GM23338 (cell line): Measurements from ENCODE around the gene MCOLN2. TPM values are rescaled to one million over a fixed set of nuclear protein-coding genes. Genes with fewer than 3 reads are reported as not detected.

Experiments
- ATAC-seq: fragments of 200-7000 bp; cut with Tn5 transposase; 3 replicates; pipeline ENCODE4 v1.9.1; 2020
- DNase-seq: peaks from one replicate; pipeline ENCODE4 v3.0.0-alpha.2; 2015; ENCODE audit warnings: low spot score
- H2AFZ ChIP-seq: fragments of 200-600 bp; sonication (generic); 2 replicates; pipeline ENCODE4 v1.8.0; 2016; ENCODE audit warnings: antibody characterized with exemption, mild to moderate bottlenecking, moderate library complexity
- H3F3A ChIP-seq: fragments of 200-600 bp; sonication (generic); replicated peaks from 2 replicates; pipeline ENCODE4 v1.8.0; 2017; ENCODE audit warnings: antibody characterized with exemption, mixed run types, low read depth
- H3K27ac ChIP-seq: fragments of 200-600 bp; sonication (generic); 2 replicates; pipeline ENCODE4 v1.6.1; 2016; ENCODE audit warnings: low read depth
- H3K27me3 ChIP-seq: fragments of 200-600 bp; sonication (generic); 2 replicates; pipeline ENCODE4 v1.8.0; 2016; ENCODE audit warnings: mild to moderate bottlenecking, mixed run types, moderate library complexity; ENCODE audit not compliant: insufficient read depth
- H3K36me3 ChIP-seq: fragments of 200-600 bp; sonication (generic); 2 replicates; pipeline ENCODE4 v1.8.0; 2016; ENCODE audit warnings: mild to moderate bottlenecking; ENCODE audit not compliant: insufficient read depth
- H3K4me1 ChIP-seq: fragments of 200-600 bp; sonication (generic); 2 replicates; pipeline ENCODE4 v1.8.0; 2016; ENCODE audit warnings: mild to moderate bottlenecking, moderate library complexity; ENCODE audit not compliant: insufficient read depth
- H3K4me2 ChIP-seq: fragments of 200-600 bp; sonication (generic); 2 replicates; pipeline ENCODE4 v1.7.1; 2017; ENCODE audit warnings: mixed run types
- H3K4me3 ChIP-seq: fragments of 200-600 bp; sonication (generic); 2 replicates; pipeline ENCODE4 v1.6.1; 2016; ENCODE audit warnings: mixed run types
- H3K79me2 ChIP-seq: fragments of 200-600 bp; sonication (generic); replicated peaks from 2 replicates; pipeline ENCODE4 v1.8.0; 2017; ENCODE audit warnings: mild to moderate bottlenecking; ENCODE audit not compliant: insufficient read depth
- H3K9me2 ChIP-seq: fragments of 200-600 bp; sonication (generic); 2 replicates; pipeline ENCODE4 v1.8.0; 2017; ENCODE audit not compliant: insufficient read depth
- H4K20me1 ChIP-seq: fragments of 200-600 bp; sonication (generic); replicated peaks from 2 replicates; pipeline ENCODE4 v1.8.0; 2017; ENCODE audit warnings: mild to moderate bottlenecking; ENCODE audit not compliant: insufficient read depth
- H3K27ac Mint-ChIP-seq: 2 replicates; pipeline ENCODE4 v1.8.0; 2020; ENCODE audit warnings: inconsistent platforms, mild to moderate bottlenecking, moderate library complexity, mixed read lengths
- H3K27me3 Mint-ChIP-seq: 3 replicates; pipeline ENCODE4 v1.8.0; 2022; ENCODE audit warnings: low read depth, mild to moderate bottlenecking, moderate library complexity, mixed read lengths, inconsistent platforms; ENCODE audit not compliant: insufficient read depth, poor library complexity
- H3K36me3 Mint-ChIP-seq: 3 replicates; pipeline ENCODE4 v1.8.0; 2021; ENCODE audit warnings: low read depth, mild to moderate bottlenecking, inconsistent platforms, moderate library complexity, mixed read lengths
- H3K4me1 Mint-ChIP-seq: 3 replicates; pipeline ENCODE4 v1.8.0; 2020; ENCODE audit warnings: mild to moderate bottlenecking, inconsistent platforms, mixed read lengths
- H3K4me3 Mint-ChIP-seq: 3 replicates; pipeline ENCODE4 v1.8.0; 2021; ENCODE audit warnings: moderate library complexity, mild to moderate bottlenecking, inconsistent platforms, mixed read lengths
- H3K9me3 Mint-ChIP-seq: 3 replicates; pipeline ENCODE4 v1.8.0; 2020; ENCODE audit warnings: moderate library complexity, mild to moderate bottlenecking, inconsistent platforms, mixed read lengths
- CREB1 ChIP-seq: fragments of 250-450 bp; sonication (Bioruptor Pico); IDR thresholded peaks from 2 replicates; pipeline ENCODE4 v1.5.0; 2020; ENCODE audit warnings: low read depth, mild to moderate bottlenecking, moderate library complexity
- EZH2phosphoT487 ChIP-seq: fragments of 200-600 bp; sonication (generic); IDR thresholded peaks from one replicate; pipeline ENCODE4 v1.8.1; 2018; ENCODE audit warnings: antibody characterized with exemption; ENCODE audit not compliant: unreplicated experiment
- NANOG ChIP-seq: IDR thresholded peaks from 2 replicates; pipeline ENCODE4 v1.6.1; 2016; ENCODE audit warnings: antibody characterized with exemption, borderline replicate concordance
- POLR2AphosphoS5 ChIP-seq: IDR thresholded peaks from 2 replicates; pipeline ENCODE4 v1.6.1; 2016; ENCODE audit warnings: antibody characterized with exemption, low read depth
- ZNF114 ChIP-seq: fragments of 250-450 bp; sonication (Bioruptor Pico); IDR thresholded peaks from 2 replicates; pipeline ENCODE4 v1.5.0; 2020; ENCODE audit warnings: mild to moderate bottlenecking, moderate library complexity
- ZNF331 ChIP-seq: fragments of 250-450 bp; sonication (Bioruptor Pico); IDR thresholded peaks from 2 replicates; pipeline ENCODE4 v1.5.0; 2020; ENCODE audit warnings: low read depth, mild to moderate bottlenecking, moderate library complexity
- polyA plus RNA-seq: library from polyadenylated mRNA; unstranded; fragments of >200 nt; fragmentation: Nextera tagmentation; extraction: Ambion mirVana; gene quantifications from 2 replicates; pipeline ENCODE4 v1.2.1, GENCODE V29; 2016
- total RNA-seq: library from RNA; depleted of rRNA; stranded (reverse); fragments of >200 nt; shearing (Covaris generic); gene quantifications from 2 replicates; pipeline ENCODE4 v1.2.3, GENCODE V29; 2014
- TF ChIP-seq, protein P1 (sequence below): fragments of 250-450 bp; sonication (Bioruptor Pico); IDR thresholded peaks from 2 replicates; pipeline ENCODE4 v1.5.0; 2020; ENCODE audit warnings: mild to moderate bottlenecking, moderate library complexity
- TF ChIP-seq, protein P2 (sequence below): IDR thresholded peaks from 2 replicates; pipeline ENCODE4 v1.6.1; 2016; ENCODE audit warnings: antibody characterized with exemption

Gene MCOLN2
- total and polyA plus RNA-seq, 2 experiments from 2014 or later = 2.7 to 10.0 TPM

GRCh38 chr1:84930329-84930728 is 66.6 kb downstream of the MCOLN2 start:
- no peaks in the 10 kb centered on the region; the same call in 1 of the 2 replicates for H3K4me1 ChIP-seq
- TF ChIP-seq ZNF331 (no peak), EZH2phosphoT487 (no peak), POLR2AphosphoS5 (no peak), ZNF114 (no peak), NANOG (no peak)
- TF ChIP-seq, protein P1, sequence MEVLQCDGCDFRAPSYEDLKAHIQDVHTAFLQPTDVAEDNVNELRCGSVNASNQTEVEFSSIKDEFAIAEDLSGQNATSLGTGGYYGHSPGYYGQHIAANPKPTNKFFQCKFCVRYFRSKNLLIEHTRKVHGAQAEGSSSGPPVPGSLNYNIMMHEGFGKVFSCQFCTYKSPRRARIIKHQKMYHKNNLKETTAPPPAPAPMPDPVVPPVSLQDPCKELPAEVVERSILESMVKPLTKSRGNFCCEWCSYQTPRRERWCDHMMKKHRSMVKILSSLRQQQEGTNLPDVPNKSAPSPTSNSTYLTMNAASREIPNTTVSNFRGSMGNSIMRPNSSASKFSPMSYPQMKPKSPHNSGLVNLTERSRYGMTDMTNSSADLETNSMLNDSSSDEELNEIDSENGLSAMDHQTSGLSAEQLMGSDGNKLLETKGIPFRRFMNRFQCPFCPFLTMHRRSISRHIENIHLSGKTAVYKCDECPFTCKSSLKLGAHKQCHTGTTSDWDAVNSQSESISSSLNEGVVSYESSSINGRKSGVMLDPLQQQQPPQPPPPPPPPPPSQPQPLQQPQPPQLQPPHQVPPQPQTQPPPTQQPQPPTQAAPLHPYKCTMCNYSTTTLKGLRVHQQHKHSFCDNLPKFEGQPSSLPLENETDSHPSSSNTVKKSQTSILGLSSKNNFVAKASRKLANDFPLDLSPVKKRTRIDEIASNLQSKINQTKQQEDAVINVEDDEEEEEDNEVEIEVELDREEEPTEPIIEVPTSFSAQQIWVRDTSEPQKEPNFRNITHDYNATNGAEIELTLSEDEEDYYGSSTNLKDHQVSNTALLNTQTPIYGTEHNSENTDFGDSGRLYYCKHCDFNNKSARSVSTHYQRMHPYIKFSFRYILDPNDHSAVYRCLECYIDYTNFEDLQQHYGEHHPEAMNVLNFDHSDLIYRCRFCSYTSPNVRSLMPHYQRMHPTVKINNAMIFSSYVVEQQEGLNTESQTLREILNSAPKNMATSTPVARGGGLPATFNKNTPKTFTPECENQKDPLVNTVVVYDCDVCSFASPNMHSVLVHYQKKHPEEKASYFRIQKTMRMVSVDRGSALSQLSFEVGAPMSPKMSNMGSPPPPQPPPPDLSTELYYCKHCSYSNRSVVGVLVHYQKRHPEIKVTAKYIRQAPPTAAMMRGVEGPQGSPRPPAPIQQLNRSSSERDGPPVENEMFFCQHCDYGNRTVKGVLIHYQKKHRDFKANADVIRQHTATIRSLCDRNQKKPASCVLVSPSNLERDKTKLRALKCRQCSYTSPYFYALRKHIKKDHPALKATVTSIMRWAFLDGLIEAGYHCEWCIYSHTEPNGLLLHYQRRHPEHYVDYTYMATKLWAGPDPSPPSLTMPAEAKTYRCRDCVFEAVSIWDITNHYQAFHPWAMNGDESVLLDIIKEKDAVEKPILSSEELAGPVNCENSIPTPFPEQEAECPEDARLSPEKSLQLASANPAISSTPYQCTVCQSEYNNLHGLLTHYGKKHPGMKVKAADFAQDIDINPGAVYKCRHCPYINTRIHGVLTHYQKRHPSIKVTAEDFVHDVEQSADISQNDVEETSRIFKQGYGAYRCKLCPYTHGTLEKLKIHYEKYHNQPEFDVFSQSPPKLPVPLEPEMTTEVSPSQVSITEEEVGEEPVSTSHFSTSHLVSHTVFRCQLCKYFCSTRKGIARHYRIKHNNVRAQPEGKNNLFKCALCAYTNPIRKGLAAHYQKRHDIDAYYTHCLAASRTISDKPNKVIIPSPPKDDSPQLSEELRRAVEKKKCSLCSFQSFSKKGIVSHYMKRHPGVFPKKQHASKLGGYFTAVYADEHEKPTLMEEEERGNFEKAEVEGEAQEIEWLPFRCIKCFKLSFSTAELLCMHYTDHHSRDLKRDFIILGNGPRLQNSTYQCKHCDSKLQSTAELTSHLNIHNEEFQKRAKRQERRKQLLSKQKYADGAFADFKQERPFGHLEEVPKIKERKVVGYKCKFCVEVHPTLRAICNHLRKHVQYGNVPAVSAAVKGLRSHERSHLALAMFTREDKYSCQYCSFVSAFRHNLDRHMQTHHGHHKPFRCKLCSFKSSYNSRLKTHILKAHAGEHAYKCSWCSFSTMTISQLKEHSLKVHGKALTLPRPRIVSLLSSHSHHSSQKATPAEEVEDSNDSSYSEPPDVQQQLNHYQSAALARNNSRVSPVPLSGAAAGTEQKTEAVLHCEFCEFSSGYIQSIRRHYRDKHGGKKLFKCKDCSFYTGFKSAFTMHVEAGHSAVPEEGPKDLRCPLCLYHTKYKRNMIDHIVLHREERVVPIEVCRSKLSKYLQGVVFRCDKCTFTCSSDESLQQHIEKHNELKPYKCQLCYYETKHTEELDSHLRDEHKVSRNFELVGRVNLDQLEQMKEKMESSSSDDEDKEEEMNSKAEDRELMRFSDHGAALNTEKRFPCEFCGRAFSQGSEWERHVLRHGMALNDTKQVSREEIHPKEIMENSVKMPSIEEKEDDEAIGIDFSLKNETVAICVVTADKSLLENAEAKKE (CRISPR knock-in tag) = no peak
- no peak overlapping the region for H3K4me3 ChIP-seq
- DNase-seq (no peak), ATAC-seq (no peak)
- Mint-ChIP-seq H3K9me3 (no peaks in the 10 kb centered on the region), H3K36me3 (no peaks in the 10 kb centered on the region), H3K4me3 (no peak overlapping the region), H3K4me1 (peaks cover 2% of the 10 kb centered on the region; the same call in 2 of the 3 replicates), H3K27ac (no peak overlapping the region), H3K27me3 (no peaks in the 10 kb centered on the region)
- H3K9me2 ChIP-seq = peaks cover 3% of the 10 kb centered on the region; the same call in 1 of the 2 replicates
- no peaks in the 10 kb centered on the region for H3K79me2 ChIP-seq
- no peak overlapping the region for H2AFZ ChIP-seq
- no peaks in the 10 kb centered on the region for H3F3A ChIP-seq
- no peak overlapping the region for H3K4me2 ChIP-seq
- no peak overlapping the region for H3K27ac ChIP-seq
- H3K36me3 ChIP-seq = no peaks in the 10 kb centered on the region; the same call in 1 of the 2 replicates
- no peaks in the 10 kb centered on the region for H3K27me3 ChIP-seq
- H4K20me1 ChIP-seq = no peaks in the 10 kb centered on the region

DNA sequence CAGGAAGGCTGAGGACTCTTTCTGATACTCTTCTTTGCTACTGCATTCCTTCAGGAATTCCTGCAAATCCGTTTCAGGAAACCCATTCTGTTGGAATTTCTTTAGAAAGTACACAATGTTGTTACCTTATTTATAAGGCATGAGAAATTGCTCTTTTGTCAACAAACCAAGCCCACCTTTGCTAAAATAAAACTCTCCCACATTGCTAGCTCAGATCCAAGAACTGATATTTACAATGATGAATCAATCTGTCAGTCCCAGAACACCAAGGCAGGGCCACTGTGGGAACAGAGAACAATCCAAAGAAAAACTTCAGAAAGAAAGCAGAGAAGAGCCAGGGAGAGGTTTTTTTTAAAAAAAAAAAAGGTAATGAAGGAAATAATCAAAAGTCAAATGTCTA is 67.3 kb downstream of the MCOLN2 start:
- no peak for ATAC-seq
- H3K27ac Mint-ChIP-seq = no peak overlapping the region
- H3K36me3 Mint-ChIP-seq = no peaks in the 10 kb centered on the region
- TF ChIP-seq, protein P2, sequence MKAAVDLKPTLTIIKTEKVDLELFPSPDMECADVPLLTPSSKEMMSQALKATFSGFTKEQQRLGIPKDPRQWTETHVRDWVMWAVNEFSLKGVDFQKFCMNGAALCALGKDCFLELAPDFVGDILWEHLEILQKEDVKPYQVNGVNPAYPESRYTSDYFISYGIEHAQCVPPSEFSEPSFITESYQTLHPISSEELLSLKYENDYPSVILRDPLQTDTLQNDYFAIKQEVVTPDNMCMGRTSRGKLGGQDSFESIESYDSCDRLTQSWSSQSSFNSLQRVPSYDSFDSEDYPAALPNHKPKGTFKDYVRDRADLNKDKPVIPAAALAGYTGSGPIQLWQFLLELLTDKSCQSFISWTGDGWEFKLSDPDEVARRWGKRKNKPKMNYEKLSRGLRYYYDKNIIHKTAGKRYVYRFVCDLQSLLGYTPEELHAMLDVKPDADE = no peak
- no peak for TF ChIP-seq CREB1 (CRISPR knock-in tag)

More for the DNA sequence above, 67.3 kb downstream of the MCOLN2 start:
- no peak overlapping the region for H3K4me2 ChIP-seq
- no peaks in the 10 kb centered on the region for H3F3A ChIP-seq
- Mint-ChIP-seq H3K4me1 (peaks cover 2% of the 10 kb centered on the region; the same call in 2 of the 3 replicates), H3K4me3 (no peak overlapping the region), H3K9me3 (no peaks in the 10 kb centered on the region), H3K27me3 (no peaks in the 10 kb centered on the region)
- no peaks in the 10 kb centered on the region for H3K27me3 ChIP-seq
- H3K79me2 ChIP-seq = no peaks in the 10 kb centered on the region
- 0 out of 2 replicates have a peak overlapping the region, but pooled peaks have one; percentile 63 for H3K27ac ChIP-seq
- H3K9me2 ChIP-seq = peaks cover 3% of the 10 kb centered on the region; the same call in 1 of the 2 replicates
- H4K20me1 ChIP-seq = no peaks in the 10 kb centered on the region
- no peaks in the 10 kb centered on the region; the same call in 1 of the 2 replicates for H3K36me3 ChIP-seq
- no peaks in the 10 kb centered on the region; the same call in 1 of the 2 replicates for H3K4me1 ChIP-seq
- H2AFZ ChIP-seq = no peak overlapping the region
- H3K4me3 ChIP-seq = no peak overlapping the region
- DNase-seq = peak; percentile 44
